Ascending aorta (tissue), 2 donors: Measurements from ENCODE around the gene METTL5. TPM values are rescaled to one million over a fixed set of nuclear protein-coding genes. Genes with fewer than 3 reads are reported as not detected.
"Not testable (repeated sequence)": the region's sequence is repeated elsewhere in the genome, so short reads cannot be mapped to it uniquely, and the experiment has no call there.

ENCODE experiments used
- DNase-seq, 2 donors: peaks; one replicate each; pipeline ENCODE4 v3.0.0-alpha.2; 2019; ENCODE audit warnings: low spot score in 2 of 2
- H3K27ac ChIP-seq, 2 donors: fragments of 200-600 bp; sonication (generic); one replicate each; pipeline ENCODE4 v1.5.1; 2016 to 2017; ENCODE audit warnings: mild to moderate bottlenecking in 1 of 2
- H3K27me3 ChIP-seq: fragments of 200-600 bp; sonication (generic); one replicate; pipeline ENCODE4 v1.5.1; 2017
- H3K36me3 ChIP-seq, 2 donors: fragments of 200-600 bp; sonication (generic); one replicate each; pipeline ENCODE4 v1.5.1; 2016
- H3K4me1 ChIP-seq, 2 donors: fragments of 200-600 bp; sonication (generic); one replicate each; pipeline ENCODE4 v1.5.1; 2016 to 2017; ENCODE audit warnings: mild to moderate bottlenecking in 1 of 2
- H3K4me3 ChIP-seq, 2 donors: fragments of 200-600 bp; sonication (generic); one replicate each; pipeline ENCODE4 v1.5.1; 2016 to 2017; ENCODE audit warnings: mild to moderate bottlenecking in 1 of 2
- H3K9me3 ChIP-seq, 2 donors: fragments of 200-600 bp; sonication (generic); one replicate each; pipeline ENCODE4 v1.5.1; 2016
- CTCF ChIP-seq, 3 experiments: fragments of 200-600 bp in 2 of 3; fragments of 450-650 bp in 1 of 3; sonication (generic) in 2 of 3; IDR thresholded peaks; one replicate each; pipeline ENCODE4 v1.5.1; 2016 to 2019; ENCODE audit warnings: antibody characterized with exemption in 3 of 3, mild to moderate bottlenecking in 1 of 3, moderate library complexity in 1 of 3
- intact Hi-C: fragments of 100-400 bp; cut with DNase I; formaldehyde crosslinking; loops from one replicate; pipeline ENCODE4 v1.15.1; 2023
- total RNA-seq: library from RNA; depleted of rRNA; stranded (reverse); fragments of >200 nt; gene quantifications from one replicate; pipeline ENCODE4 v1.1.0, GENCODE V29; 2016

Gene METTL5
- total RNA-seq, 1 donor from 2014 or later = 42.6 TPM

GRCh38 chr2:169849710-169850109, 25.0 kb upstream of the METTL5 start:
- Histone ChIP-seq H3K36me3 (no peaks in the 10 kb centered on the region), H3K9me3 (no peaks in the 10 kb centered on the region), H3K4me3 (no peak overlapping the region), H3K4me1 (peaks cover 0 to 4% of the 10 kb centered on the region in 2 donors), H3K27me3 (no peaks in the 10 kb centered on the region), H3K27ac (no peak overlapping the region)
- DNase-seq = no peak
- no peak for TF ChIP-seq CTCF (IDR thresholded peaks at IDR 0.05)
- intact Hi-C loops = no loop called here

- H3K36me3 ChIP-seq, H3K4me1 ChIP-seq, H3K4me3 ChIP-seq, H3K27me3 ChIP-seq, DNase-seq, intact Hi-C loops, H3K27ac ChIP-seq, H3K9me3 ChIP-seq: not testable (repeated sequence)
Observed at GRCh38 chr2:169848959-169849693, 24.4 kb upstream of the METTL5 start.

- Histone ChIP-seq H3K4me1 (peaks cover 0 to 9% of the 10 kb centered on the region in 2 donors), H3K27me3 (no peaks in the 10 kb centered on the region), H3K4me3 (no peak overlapping the region), H3K27ac (no peak overlapping the region), H3K9me3 (no peaks in the 10 kb centered on the region), H3K36me3 (no peaks in the 10 kb centered on the region)
- no peak for TF ChIP-seq CTCF (IDR thresholded peaks at IDR 0.05)
- intact Hi-C loops = no loop called here
- no peak for DNase-seq
Observed at GRCh38 chr2:169845016-169845415, 20.3 kb upstream of the METTL5 start.

- H3K4me3 ChIP-seq, H3K4me1 ChIP-seq, H3K9me3 ChIP-seq, DNase-seq, H3K27ac ChIP-seq, H3K36me3 ChIP-seq, intact Hi-C loops, H3K27me3 ChIP-seq: not testable (repeated sequence)
Observed at GRCh38 chr2:169841625-169842024, 16.9 kb upstream of the METTL5 start.

- intact Hi-C loops = no loop called here
- Histone ChIP-seq H3K9me3 (no peaks in the 10 kb centered on the region), H3K27ac (no peak overlapping the region), H3K4me3 (no peak overlapping the region), H3K36me3 (no peaks in the 10 kb centered on the region), H3K27me3 (no peaks in the 10 kb centered on the region), H3K4me1 (peaks cover 0 to 6% of the 10 kb centered on the region in 2 donors)
- no peak for DNase-seq
- no peak for TF ChIP-seq CTCF (IDR thresholded peaks at IDR 0.05)
Observed at GRCh38 chr2:169840747-169841142, 16.0 kb upstream of the METTL5 start.

- Histone ChIP-seq H3K27ac (no peak overlapping the region), H3K27me3 (no peaks in the 10 kb centered on the region), H3K4me1 (peaks cover 0 to 8% of the 10 kb centered on the region in 2 donors), H3K9me3 (no peaks in the 10 kb centered on the region), H3K4me3 (no peak overlapping the region), H3K36me3 (no peaks in the 10 kb centered on the region)
- no peak for DNase-seq
- intact Hi-C loops = no loop called here
- no peak for TF ChIP-seq CTCF (IDR thresholded peaks at IDR 0.05)
Observed at GRCh38 chr2:169839954-169840746, 15.4 kb upstream of the METTL5 start.
